ENCODE measurements around the gene HPSE2.

DNA sequence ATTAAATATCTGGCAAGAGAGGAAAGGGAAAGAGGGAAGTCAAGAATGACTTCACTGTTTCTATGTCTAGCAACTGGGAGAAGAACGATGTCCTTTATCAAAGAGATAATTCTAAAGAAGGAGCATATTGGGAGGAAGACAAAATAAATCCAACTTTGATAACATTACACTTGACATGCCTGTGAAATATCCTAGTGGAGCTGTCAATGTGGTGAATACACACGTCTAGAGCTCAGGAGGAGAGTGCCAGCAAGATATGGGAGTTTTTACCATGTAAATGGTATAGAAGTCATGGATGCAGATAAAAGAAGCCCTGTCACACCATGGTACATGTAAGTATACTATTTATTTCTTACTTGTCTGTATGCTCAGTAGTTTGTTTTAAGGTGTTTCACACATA, 356.7 kb downstream of the HPSE2 start:
- TF ChIP-seq TAF1 (IDR thresholded peaks at IDR 0.05; ENCODE audit: low read depth) (no peak), FOXM1 (IDR thresholded peaks at IDR 0.05; ENCODE audit: borderline replicate concordance, low read depth) (no peak), NFIC (IDR thresholded peaks at IDR 0.05) (no peak), EGR1 (IDR thresholded peaks at IDR 0.05) (no peak), RAD21 (IDR thresholded peaks at IDR 0.05; ENCODE audit: low read depth) (no peak), CEBPB (IDR thresholded peaks at IDR 0.05) (no peak), EP300 (IDR thresholded peaks at IDR 0.05; ENCODE audit: borderline replicate concordance) (no peak), YY1 (IDR thresholded peaks at IDR 0.05; ENCODE audit: low read depth) (no peak), USF1 (IDR thresholded peaks at IDR 0.05) (no peak), ZBTB7A (IDR thresholded peaks at IDR 0.05; ENCODE audit: low read depth) (no peak)
- TF ChIP-seq, protein P1, sequence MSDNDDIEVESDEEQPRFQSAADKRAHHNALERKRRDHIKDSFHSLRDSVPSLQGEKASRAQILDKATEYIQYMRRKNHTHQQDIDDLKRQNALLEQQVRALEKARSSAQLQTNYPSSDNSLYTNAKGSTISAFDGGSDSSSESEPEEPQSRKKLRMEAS (IDR thresholded peaks at IDR 0.05): no peak
- TF ChIP-seq, protein P2, sequence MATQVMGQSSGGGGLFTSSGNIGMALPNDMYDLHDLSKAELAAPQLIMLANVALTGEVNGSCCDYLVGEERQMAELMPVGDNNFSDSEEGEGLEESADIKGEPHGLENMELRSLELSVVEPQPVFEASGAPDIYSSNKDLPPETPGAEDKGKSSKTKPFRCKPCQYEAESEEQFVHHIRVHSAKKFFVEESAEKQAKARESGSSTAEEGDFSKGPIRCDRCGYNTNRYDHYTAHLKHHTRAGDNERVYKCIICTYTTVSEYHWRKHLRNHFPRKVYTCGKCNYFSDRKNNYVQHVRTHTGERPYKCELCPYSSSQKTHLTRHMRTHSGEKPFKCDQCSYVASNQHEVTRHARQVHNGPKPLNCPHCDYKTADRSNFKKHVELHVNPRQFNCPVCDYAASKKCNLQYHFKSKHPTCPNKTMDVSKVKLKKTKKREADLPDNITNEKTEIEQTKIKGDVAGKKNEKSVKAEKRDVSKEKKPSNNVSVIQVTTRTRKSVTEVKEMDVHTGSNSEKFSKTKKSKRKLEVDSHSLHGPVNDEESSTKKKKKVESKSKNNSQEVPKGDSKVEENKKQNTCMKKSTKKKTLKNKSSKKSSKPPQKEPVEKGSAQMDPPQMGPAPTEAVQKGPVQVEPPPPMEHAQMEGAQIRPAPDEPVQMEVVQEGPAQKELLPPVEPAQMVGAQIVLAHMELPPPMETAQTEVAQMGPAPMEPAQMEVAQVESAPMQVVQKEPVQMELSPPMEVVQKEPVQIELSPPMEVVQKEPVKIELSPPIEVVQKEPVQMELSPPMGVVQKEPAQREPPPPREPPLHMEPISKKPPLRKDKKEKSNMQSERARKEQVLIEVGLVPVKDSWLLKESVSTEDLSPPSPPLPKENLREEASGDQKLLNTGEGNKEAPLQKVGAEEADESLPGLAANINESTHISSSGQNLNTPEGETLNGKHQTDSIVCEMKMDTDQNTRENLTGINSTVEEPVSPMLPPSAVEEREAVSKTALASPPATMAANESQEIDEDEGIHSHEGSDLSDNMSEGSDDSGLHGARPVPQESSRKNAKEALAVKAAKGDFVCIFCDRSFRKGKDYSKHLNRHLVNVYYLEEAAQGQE (IDR thresholded peaks at IDR 0.05; ENCODE audit: low read depth): no peak
